ENCODE measurements around the gene INVS. TPM values are rescaled to one million over a fixed set of nuclear protein-coding genes. Genes with fewer than 3 reads are reported as not detected.

Gene INVS
- polyA plus RNA-seq, 4 donors, result 2.7 to 15.5 (median 6.4) TPM

- Histone ChIP-seq H3K27ac (ENCODE audit: low read depth in 1 of 3, low read length in 2 of 3) (no peak overlapping the region), H3K27me3 (ENCODE audit: control insufficient read depth in 3 of 3, insufficient read depth in 3 of 3, low read length in 3 of 3) (no peaks in the 10 kb centered on the region), H3K9me3 (ENCODE audit: control insufficient read depth in 2 of 2, insufficient read depth in 1 of 2, low read depth in 1 of 2, low read length in 1 of 2) (no peaks in the 10 kb centered on the region), H3K4me3 (ENCODE audit: low read depth in 1 of 3, low read length in 3 of 3) (no peak overlapping the region), H3K36me3 (ENCODE audit: control insufficient read depth in 3 of 3, insufficient read depth in 2 of 3, low read depth in 1 of 3, low read length in 3 of 3) (peaks cover 0 to 4% (median 0%) of the 10 kb centered on the region in 3 donors), H3K4me1 (ENCODE audit: control insufficient read depth in 3 of 3, insufficient read depth in 2 of 3, low read depth in 1 of 3, low read length in 2 of 3) (no peaks in the 10 kb centered on the region)
- 69 to 75% (median 72%) methylated on average over 4 of the region's 4 CpGs for WGBS, 3 donors
- DNase-seq, result peak; percentile 67 to 73
- no peak for FAIRE-seq
These were observed 117.2 kb downstream of the INVS start for GRCh38 chr9:100216178-100216787.

- no peak for FAIRE-seq
- WGBS, 3 donors, result 96 to 98% (median 97%) methylated on average over 2 of the region's 2 CpGs
These were observed 118.5 kb downstream of the INVS start for GRCh38 chr9:100217536-100217935.

GRCh38 chr9:100219347-100219746 lies 120.3 kb downstream of the INVS start:
- FAIRE-seq (no peak), DNase-seq (no peak)
- no peaks in the 10 kb centered on the region for H3K4me1 ChIP-seq (ENCODE audit: control insufficient read depth in 3 of 3, insufficient read depth in 2 of 3, low read depth in 1 of 3, low read length in 2 of 3)
- no peak overlapping the region for H3K27ac ChIP-seq (ENCODE audit: low read depth in 1 of 3, low read length in 2 of 3)
- H3K36me3 ChIP-seq (ENCODE audit: control insufficient read depth in 3 of 3, insufficient read depth in 2 of 3, low read depth in 1 of 3, low read length in 3 of 3), result peaks cover 0 to 8% (median 0%) of the 10 kb centered on the region in 3 donors
- WGBS, 3 donors, result 74 to 90% (median 75%) methylated on average over 1 of the region's 1 CpG
- H3K4me3 ChIP-seq (ENCODE audit: low read depth in 1 of 3, low read length in 3 of 3), result no peak overlapping the region
- no peaks in the 10 kb centered on the region for H3K27me3 ChIP-seq (ENCODE audit: control insufficient read depth in 3 of 3, insufficient read depth in 3 of 3, low read length in 3 of 3)
- no peaks in the 10 kb centered on the region for H3K9me3 ChIP-seq (ENCODE audit: control insufficient read depth in 2 of 2, insufficient read depth in 1 of 2, low read depth in 1 of 2, low read length in 1 of 2)

More at GRCh38 chr9:100217536-100217935, 118.5 kb downstream of the INVS start:
- H3K4me3 ChIP-seq (ENCODE audit: low read depth in 1 of 3, low read length in 3 of 3), result no peak overlapping the region
- H3K27me3 ChIP-seq (ENCODE audit: control insufficient read depth in 3 of 3, insufficient read depth in 3 of 3, low read length in 3 of 3), result no peaks in the 10 kb centered on the region
- peaks cover 0 to 5% (median 0%) of the 10 kb centered on the region in 3 donors for H3K36me3 ChIP-seq (ENCODE audit: control insufficient read depth in 3 of 3, insufficient read depth in 2 of 3, low read depth in 1 of 3, low read length in 3 of 3)
- no peak for DNase-seq
- no peaks in the 10 kb centered on the region for H3K9me3 ChIP-seq (ENCODE audit: control insufficient read depth in 2 of 2, insufficient read depth in 1 of 2, low read depth in 1 of 2, low read length in 1 of 2)
- no peaks in the 10 kb centered on the region for H3K4me1 ChIP-seq (ENCODE audit: control insufficient read depth in 3 of 3, insufficient read depth in 2 of 3, low read depth in 1 of 3, low read length in 2 of 3)
- no peak overlapping the region for H3K27ac ChIP-seq (ENCODE audit: low read depth in 1 of 3, low read length in 2 of 3)

- no peak overlapping the region for H3K27ac ChIP-seq (ENCODE audit: low read depth in 1 of 3, low read length in 2 of 3)
- peaks cover 0 to 8% (median 0%) of the 10 kb centered on the region in 3 donors for H3K36me3 ChIP-seq (ENCODE audit: control insufficient read depth in 3 of 3, insufficient read depth in 2 of 3, low read depth in 1 of 3, low read length in 3 of 3)
- WGBS, 3 donors, result 43 to 82% (median 69%) methylated on average over 1 of the region's 1 CpG
- peak; percentile 17 to 20 for DNase-seq
- FAIRE-seq, result no peak
- H3K4me1 ChIP-seq (ENCODE audit: control insufficient read depth in 3 of 3, insufficient read depth in 2 of 3, low read depth in 1 of 3, low read length in 2 of 3), result no peaks in the 10 kb centered on the region
- H3K27me3 ChIP-seq (ENCODE audit: control insufficient read depth in 3 of 3, insufficient read depth in 3 of 3, low read length in 3 of 3), result no peaks in the 10 kb centered on the region
- H3K4me3 ChIP-seq (ENCODE audit: low read depth in 1 of 3, low read length in 3 of 3), result no peak overlapping the region
- H3K9me3 ChIP-seq (ENCODE audit: control insufficient read depth in 2 of 2, insufficient read depth in 1 of 2, low read depth in 1 of 2, low read length in 1 of 2), result no peaks in the 10 kb centered on the region
These were observed 121.9 kb downstream of the INVS start for GRCh38 chr9:100220936-100221335.

GRCh38 chr9:100221538-100221937 lies 122.5 kb downstream of the INVS start:
- no peaks in the 10 kb centered on the region for H3K4me1 ChIP-seq (ENCODE audit: control insufficient read depth in 3 of 3, insufficient read depth in 2 of 3, low read depth in 1 of 3, low read length in 2 of 3)
- DNase-seq (no peak), FAIRE-seq (peak; percentile 71)
- no peak overlapping the region for H3K4me3 ChIP-seq (ENCODE audit: low read depth in 1 of 3, low read length in 3 of 3)
- H3K27ac ChIP-seq (ENCODE audit: low read depth in 1 of 3, low read length in 2 of 3), result no peak overlapping the region
- no peaks in the 10 kb centered on the region for H3K9me3 ChIP-seq (ENCODE audit: control insufficient read depth in 2 of 2, insufficient read depth in 1 of 2, low read depth in 1 of 2, low read length in 1 of 2)
- WGBS, 3 donors, result 57 to 79% (median 58%) methylated on average over 1 of the region's 1 CpG
- H3K36me3 ChIP-seq (ENCODE audit: control insufficient read depth in 3 of 3, insufficient read depth in 2 of 3, low read depth in 1 of 3, low read length in 3 of 3), result peaks cover 0 to 9% (median 2%) of the 10 kb centered on the region in 3 donors
- H3K27me3 ChIP-seq (ENCODE audit: control insufficient read depth in 3 of 3, insufficient read depth in 3 of 3, low read length in 3 of 3), result no peaks in the 10 kb centered on the region

GRCh38 chr9:100222674-100223073 lies 123.6 kb downstream of the INVS start:
- H3K27ac ChIP-seq (ENCODE audit: low read depth in 1 of 3, low read length in 2 of 3), result no peak overlapping the region
- H3K36me3 ChIP-seq (ENCODE audit: control insufficient read depth in 3 of 3, insufficient read depth in 2 of 3, low read depth in 1 of 3, low read length in 3 of 3), result peaks cover 2 to 7% (median 2%) of the 10 kb centered on the region in 3 donors
- DNase-seq, result peak in 1 of 2 donors; percentile 14
- FAIRE-seq, result peak; percentile 77
- 17 to 41% (median 32%) methylated on average over 2 of the region's 2 CpGs for WGBS, 3 donors
- H3K27me3 ChIP-seq (ENCODE audit: control insufficient read depth in 3 of 3, insufficient read depth in 3 of 3, low read length in 3 of 3), result no peaks in the 10 kb centered on the region
- no peak overlapping the region for H3K4me3 ChIP-seq (ENCODE audit: low read depth in 1 of 3, low read length in 3 of 3)
- H3K9me3 ChIP-seq (ENCODE audit: control insufficient read depth in 2 of 2, insufficient read depth in 1 of 2, low read depth in 1 of 2, low read length in 1 of 2), result no peaks in the 10 kb centered on the region
- no peaks in the 10 kb centered on the region for H3K4me1 ChIP-seq (ENCODE audit: control insufficient read depth in 3 of 3, insufficient read depth in 2 of 3, low read depth in 1 of 3, low read length in 2 of 3)

GRCh38 chr9:100227636-100228035 lies 128.6 kb downstream of the INVS start:
- Histone ChIP-seq H3K4me3 (ENCODE audit: low read depth in 1 of 3, low read length in 3 of 3) (no peak overlapping the region), H3K27ac (ENCODE audit: low read depth in 1 of 3, low read length in 2 of 3) (no peak overlapping the region), H3K9me3 (ENCODE audit: control insufficient read depth in 2 of 2, insufficient read depth in 1 of 2, low read depth in 1 of 2, low read length in 1 of 2) (no peaks in the 10 kb centered on the region), H3K36me3 (ENCODE audit: control insufficient read depth in 3 of 3, insufficient read depth in 2 of 3, low read depth in 1 of 3, low read length in 3 of 3) (peaks cover 5 to 8% (median 5%) of the 10 kb centered on the region in 3 donors), H3K27me3 (ENCODE audit: control insufficient read depth in 3 of 3, insufficient read depth in 3 of 3, low read length in 3 of 3) (no peaks in the 10 kb centered on the region), H3K4me1 (ENCODE audit: control insufficient read depth in 3 of 3, insufficient read depth in 2 of 3, low read depth in 1 of 3, low read length in 2 of 3) (no peaks in the 10 kb centered on the region)
- DNase-seq, result no peak
- WGBS, 3 donors, result 94 to 98% (median 97%) methylated on average over 2 of the region's 2 CpGs
- FAIRE-seq, result no peak

- Histone ChIP-seq H3K27ac (ENCODE audit: low read depth in 1 of 3, low read length in 2 of 3) (no peak overlapping the region), H3K4me3 (ENCODE audit: low read depth in 1 of 3, low read length in 3 of 3) (no peak overlapping the region), H3K27me3 (ENCODE audit: control insufficient read depth in 3 of 3, insufficient read depth in 3 of 3, low read length in 3 of 3) (no peaks in the 10 kb centered on the region), H3K4me1 (ENCODE audit: control insufficient read depth in 3 of 3, insufficient read depth in 2 of 3, low read depth in 1 of 3, low read length in 2 of 3) (no peaks in the 10 kb centered on the region), H3K36me3 (ENCODE audit: control insufficient read depth in 3 of 3, insufficient read depth in 2 of 3, low read depth in 1 of 3, low read length in 3 of 3) (peaks cover 5 to 6% (median 5%) of the 10 kb centered on the region in 3 donors), H3K9me3 (ENCODE audit: control insufficient read depth in 2 of 2, insufficient read depth in 1 of 2, low read depth in 1 of 2, low read length in 1 of 2) (no peaks in the 10 kb centered on the region)
- whole genome bisulfite sequencing, 3 donors, result 78 to 92% (median 88%) methylated on average over 4 of the region's 4 CpGs
- FAIRE-seq (no peak), DNase-seq (no peak)
These were observed 129.4 kb downstream of the INVS start for GRCh38 chr9:100228352-100228869.

All from small intestine (tissue), 7 donors.